Suprapubic skin (tissue), 4 donors: ENCODE data around the gene PAF1.

Source experiments
- EP300 ChIP-seq: sonication (generic); formaldehyde crosslinking; IDR thresholded peaks from one replicate; pipeline ENCODE4 v1.6.1; 2017; ENCODE audit warnings: antibody characterized with exemption
- POLR2A ChIP-seq, 2 donors: fragments of 450-650 bp; IDR thresholded peaks; one replicate each; pipeline ENCODE4 v1.6.1; 2017; ENCODE audit warnings: antibody characterized with exemption in 2 of 2, mild to moderate bottlenecking in 2 of 2, moderate library complexity in 2 of 2
- POLR2AphosphoS5 ChIP-seq, 3 donors: sonication (generic); formaldehyde crosslinking; IDR thresholded peaks; one replicate each; pipeline ENCODE4 v1.6.1; 2017; ENCODE audit warnings: antibody characterized with exemption in 3 of 3
- TF ChIP-seq, protein P1 (sequence below), 2 donors: fragments of 200-600 bp in 1 of 2; fragments of 450-650 bp in 1 of 2; sonication (generic) in 1 of 2; IDR thresholded peaks; one replicate each; pipeline ENCODE4 v1.5.1; 2016 to 2019; ENCODE audit warnings: antibody characterized with exemption in 2 of 2, mild to moderate bottlenecking in 1 of 2, moderate library complexity in 1 of 2

DNA sequence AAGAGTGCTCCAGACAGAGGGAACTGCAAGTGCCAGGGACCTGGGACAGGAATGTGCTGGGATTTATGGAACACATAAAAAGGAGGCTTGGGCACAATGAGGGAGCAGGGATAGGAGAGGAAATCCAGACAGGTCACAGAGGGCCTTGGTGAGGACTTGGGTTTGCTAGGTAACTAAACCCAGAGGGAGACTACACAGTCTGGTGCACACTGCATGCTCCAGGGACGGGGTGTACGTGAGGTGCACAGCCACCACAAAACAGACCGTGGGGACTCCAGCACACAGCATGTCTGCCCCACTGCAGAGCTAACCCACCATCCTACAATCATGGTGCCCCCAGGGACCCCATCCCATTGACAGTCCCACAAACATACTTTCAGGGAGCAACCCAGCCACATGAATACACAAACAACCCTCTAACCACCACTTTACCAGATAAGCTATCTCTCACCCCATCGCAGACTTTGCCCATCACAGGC lies 10.2 kb upstream of the PAF1 start:
- TF ChIP-seq, protein P1, sequence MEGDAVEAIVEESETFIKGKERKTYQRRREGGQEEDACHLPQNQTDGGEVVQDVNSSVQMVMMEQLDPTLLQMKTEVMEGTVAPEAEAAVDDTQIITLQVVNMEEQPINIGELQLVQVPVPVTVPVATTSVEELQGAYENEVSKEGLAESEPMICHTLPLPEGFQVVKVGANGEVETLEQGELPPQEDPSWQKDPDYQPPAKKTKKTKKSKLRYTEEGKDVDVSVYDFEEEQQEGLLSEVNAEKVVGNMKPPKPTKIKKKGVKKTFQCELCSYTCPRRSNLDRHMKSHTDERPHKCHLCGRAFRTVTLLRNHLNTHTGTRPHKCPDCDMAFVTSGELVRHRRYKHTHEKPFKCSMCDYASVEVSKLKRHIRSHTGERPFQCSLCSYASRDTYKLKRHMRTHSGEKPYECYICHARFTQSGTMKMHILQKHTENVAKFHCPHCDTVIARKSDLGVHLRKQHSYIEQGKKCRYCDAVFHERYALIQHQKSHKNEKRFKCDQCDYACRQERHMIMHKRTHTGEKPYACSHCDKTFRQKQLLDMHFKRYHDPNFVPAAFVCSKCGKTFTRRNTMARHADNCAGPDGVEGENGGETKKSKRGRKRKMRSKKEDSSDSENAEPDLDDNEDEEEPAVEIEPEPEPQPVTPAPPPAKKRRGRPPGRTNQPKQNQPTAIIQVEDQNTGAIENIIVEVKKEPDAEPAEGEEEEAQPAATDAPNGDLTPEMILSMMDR (IDR thresholded peaks at IDR 0.05), result no peak
- TF ChIP-seq POLR2AphosphoS5 (IDR thresholded peaks at IDR 0.05) (no peak), EP300 (no peak), POLR2A (IDR thresholded peaks at IDR 0.05) (no peak)
